Erythroblast (primary cell): Measurements from ENCODE around the gene HAUS7.

Source experiments
- GATA1 ChIP-seq: IDR thresholded peaks from 2 replicates; pipeline ENCODE4 v1.6.1; 2011; ENCODE audit warnings: low read depth, mild to moderate bottlenecking, control low read depth, low read length, moderate library complexity
- POLR2A ChIP-seq: IDR thresholded peaks from 2 replicates; pipeline ENCODE4 v1.6.1; 2011; ENCODE audit warnings: mild to moderate bottlenecking, low read length

GRCh38 chrX:153491918-153492317 lies 21.5 kb upstream of the HAUS7 start:
- TF ChIP-seq POLR2A: no peak
- TF ChIP-seq GATA1: no peak
